Activated CD4-positive, alpha-beta T cell treated with anti-CD3 and anti-CD28 coated beads, Interleukin-2, amount 50 U/mL, for 16 hours (primary cell): Measurements from ENCODE around the gene VCX.
"Not testable (repeated sequence)": the region's sequence is repeated elsewhere in the genome, so short reads cannot be mapped to it uniquely, and the experiment has no call there.

Source experiments
- DNase-seq: peaks from one replicate; pipeline ENCODE4 v3.0.0-alpha.2; 2020

VCX gene

GRCh38 chrX:7842871-7843270, at the start of gene VCX:
TSS of gene VCX (plus strand) at chrX:7843171. CDS start at chrX:7843204, 33 bp downstream.
- not testable (repeated sequence) for DNase-seq

GRCh38 chrX:7798327-7798726, 44.6 kb upstream of the VCX start:
- DNase-seq, result no peak

GRCh38 chrX:7801711-7802110, 41.3 kb upstream of the VCX start:
- DNase-seq, result no peak

GRCh38 chrX:7815166-7815805, 27.7 kb upstream of the VCX start:
- DNase-seq, result no peak

GRCh38 chrX:7828594-7828993, 14.4 kb upstream of the VCX start:
- DNase-seq, result peak; percentile 2

- DNase-seq, result no peak
Observed at GRCh38 chrX:7841084-7841805, 1.7 kb upstream of the VCX start.

- DNase-seq, result no peak
Observed at GRCh38 chrX:7852166-7852565, 9.2 kb downstream of the VCX start.

GRCh38 chrX:7872042-7872441, 29.1 kb downstream of the VCX start:
- DNase-seq, result no peak

- DNase-seq, result no peak
Observed at GRCh38 chrX:7876957-7877356, 34.0 kb downstream of the VCX start.

GRCh38 chrX:7889135-7889534, 46.2 kb downstream of the VCX start:
- no peak for DNase-seq

- no peak for DNase-seq
Observed at GRCh38 chrX:7889680-7890079, 46.7 kb downstream of the VCX start.

- DNase-seq, result no peak
Observed at GRCh38 chrX:7891928-7892327, 49.0 kb downstream of the VCX start.
